ENCODE results near the gene RRBP1.

Gene RRBP1

DNA sequence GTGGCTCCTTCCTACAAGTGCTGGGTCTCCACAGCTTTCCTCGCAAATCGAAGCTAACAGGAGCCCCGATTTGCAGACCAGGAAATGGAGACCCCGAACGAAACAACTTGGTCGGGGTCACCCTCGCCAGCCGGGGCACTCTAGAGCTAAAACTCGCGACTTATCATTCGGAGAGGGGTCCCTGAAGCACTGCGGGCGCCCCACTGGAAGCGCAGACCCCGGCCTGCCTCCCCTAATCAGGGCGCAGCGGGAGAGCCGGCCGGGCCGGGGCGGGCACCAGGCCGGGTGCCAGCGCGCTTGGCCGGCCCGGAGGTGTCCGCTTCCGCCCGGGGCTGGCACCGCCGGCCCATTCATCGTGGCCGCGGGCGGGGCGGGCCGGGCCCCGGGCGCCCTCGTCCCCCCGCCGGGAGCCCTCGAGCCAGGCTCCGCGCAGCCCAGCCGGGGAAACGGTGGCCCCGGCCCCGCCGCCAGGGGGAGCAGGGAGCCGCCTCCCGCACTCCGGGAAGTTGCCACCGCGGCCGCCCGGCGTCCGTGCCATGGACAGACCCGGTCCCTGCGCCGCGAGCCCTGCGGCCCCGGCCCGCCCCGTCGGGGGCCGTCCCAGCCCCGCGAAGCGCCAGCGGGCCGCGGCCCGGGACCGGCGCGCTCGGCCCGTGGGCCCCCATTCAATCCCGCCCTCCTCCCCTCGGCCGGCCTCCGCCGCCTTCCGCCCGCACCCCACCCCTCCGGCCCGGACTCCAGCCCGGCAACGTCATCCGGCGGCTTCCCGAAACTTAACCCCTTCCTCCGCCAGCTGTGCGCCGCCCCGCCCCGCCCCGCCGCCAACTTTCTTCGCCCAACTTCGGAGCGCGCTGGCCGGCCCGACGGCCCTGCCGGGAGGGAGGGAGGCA is 961 bp downstream of the RRBP1 start:
- DNase-seq (ENCODE audit: low read depth), result peak; percentile 77

DNA sequence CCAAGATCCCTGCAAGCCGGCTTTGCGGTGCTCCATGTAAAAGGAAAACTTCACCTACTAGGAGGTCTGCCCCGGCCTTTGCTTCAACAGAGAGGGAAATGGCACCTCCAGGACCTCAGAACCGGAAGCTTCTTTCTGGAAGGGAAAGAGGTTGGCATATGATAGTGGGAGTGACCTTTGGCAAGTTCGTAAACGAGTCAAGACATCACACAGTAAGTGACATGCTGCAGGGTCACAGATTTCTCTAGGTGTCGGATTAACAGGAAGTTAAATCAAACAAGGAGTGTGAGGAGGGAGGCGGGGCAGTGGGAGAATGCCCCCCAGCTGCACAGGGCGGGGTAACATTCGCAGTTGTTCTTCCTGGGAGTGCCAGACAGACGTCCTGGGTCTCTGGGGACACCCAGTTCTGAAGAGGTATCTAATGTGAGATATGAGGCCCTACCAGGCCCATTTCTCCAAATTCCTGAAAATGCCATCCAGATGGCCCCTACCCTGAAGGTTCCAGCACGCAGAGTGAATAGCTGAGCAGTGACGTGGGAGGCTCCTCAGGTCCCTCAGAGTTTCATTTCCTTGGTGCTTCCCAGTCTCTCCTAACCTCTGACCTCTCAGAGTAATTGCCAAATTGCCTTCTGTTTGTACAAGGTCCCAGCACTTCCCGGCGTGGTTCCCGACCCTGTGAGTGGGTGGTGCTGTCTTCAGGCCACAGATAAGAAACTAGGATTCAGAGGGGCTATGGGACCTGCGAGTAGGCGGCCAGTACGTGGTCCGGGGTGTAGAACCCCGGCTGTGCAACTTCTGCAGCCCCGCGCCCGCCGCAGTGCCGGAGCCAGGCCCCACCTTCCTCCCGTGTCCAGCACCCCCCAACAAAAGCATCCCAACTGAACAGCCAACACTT is 1.9 kb downstream of the RRBP1 start:
- peak; percentile 91 for DNase-seq (ENCODE audit: low read depth)

DNA sequence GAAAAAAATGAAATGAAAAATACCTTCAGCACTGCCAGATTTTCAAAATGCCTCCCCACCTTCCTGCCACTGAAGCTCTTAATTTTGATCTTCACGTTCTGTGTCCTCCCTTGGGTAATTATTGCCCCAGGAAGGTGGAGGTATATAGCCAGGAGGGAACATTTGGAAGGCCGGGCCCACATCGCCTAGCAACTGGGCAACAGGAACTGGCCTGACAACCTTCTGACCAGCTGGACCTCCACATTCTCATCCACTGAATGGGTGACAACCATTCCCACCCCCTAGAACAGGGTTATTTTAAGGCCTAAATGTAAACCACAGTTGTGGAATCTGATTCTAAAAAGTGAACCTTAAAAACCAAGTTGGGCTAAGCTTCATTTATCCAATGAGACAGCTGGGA is 3.2 kb downstream of the RRBP1 start:
- DNase-seq (ENCODE audit: low read depth), result no peak

DNA sequence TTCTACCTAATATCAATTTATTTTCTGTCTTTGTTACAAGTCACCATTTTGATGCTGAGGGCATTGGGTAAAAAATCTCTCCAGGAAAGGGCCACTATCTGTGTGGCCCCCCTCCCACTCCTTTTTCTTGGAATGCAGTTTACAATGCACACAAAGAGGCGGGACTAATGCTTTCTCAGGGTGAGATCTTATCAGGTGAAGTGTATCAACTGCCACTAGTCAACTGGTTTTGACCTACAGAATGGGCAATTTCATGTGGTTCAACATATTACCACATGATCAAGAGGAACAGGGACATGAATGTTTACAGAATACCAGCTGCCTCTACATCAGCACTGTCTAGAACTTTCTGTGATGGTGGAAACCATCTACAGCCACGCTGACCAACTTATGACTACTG is 3.7 kb downstream of the RRBP1 start:
- DNase-seq (ENCODE audit: low read depth), result no peak

DNA sequence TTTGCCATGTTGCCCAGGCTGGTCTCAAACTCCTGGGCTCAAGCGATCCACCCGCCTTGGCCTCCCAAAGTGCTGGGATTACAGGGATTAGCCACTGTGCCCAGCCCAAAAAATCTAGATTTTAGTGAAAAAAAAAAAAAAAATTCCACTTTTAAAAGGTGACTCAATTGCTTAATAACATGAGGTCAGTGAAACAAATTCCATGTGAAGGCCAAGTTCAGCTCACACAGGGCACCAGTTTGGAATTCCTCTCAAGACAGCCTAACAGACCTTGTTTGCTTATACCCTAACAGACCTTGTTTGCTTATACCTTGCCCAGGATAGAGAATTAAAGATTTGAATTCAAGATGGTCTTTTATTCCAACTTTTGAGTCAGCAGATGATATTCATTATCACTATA is 5.1 kb downstream of the RRBP1 start:
- peak; percentile 43 for DNase-seq (ENCODE audit: low read depth)

DNA sequence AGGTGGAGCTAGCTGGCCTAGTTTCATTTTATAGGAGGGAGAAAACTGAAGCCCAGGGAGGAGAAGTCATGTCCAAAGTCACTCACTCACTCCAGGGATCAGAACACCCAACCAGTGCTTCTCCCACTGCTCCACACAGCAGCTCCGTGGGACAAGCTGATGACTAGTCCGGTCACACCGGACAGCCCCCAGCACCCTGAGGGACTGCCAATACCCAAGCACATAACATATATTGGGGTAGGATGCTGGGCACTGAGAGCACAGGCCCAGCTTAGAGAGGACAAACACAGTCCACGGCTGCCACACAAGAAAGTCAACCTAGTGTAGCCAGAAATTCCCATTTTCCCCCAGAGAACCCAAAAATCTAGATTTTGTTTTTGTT is 5.7 kb downstream of the RRBP1 start:
- DNase-seq (ENCODE audit: low read depth), result no peak

DNA sequence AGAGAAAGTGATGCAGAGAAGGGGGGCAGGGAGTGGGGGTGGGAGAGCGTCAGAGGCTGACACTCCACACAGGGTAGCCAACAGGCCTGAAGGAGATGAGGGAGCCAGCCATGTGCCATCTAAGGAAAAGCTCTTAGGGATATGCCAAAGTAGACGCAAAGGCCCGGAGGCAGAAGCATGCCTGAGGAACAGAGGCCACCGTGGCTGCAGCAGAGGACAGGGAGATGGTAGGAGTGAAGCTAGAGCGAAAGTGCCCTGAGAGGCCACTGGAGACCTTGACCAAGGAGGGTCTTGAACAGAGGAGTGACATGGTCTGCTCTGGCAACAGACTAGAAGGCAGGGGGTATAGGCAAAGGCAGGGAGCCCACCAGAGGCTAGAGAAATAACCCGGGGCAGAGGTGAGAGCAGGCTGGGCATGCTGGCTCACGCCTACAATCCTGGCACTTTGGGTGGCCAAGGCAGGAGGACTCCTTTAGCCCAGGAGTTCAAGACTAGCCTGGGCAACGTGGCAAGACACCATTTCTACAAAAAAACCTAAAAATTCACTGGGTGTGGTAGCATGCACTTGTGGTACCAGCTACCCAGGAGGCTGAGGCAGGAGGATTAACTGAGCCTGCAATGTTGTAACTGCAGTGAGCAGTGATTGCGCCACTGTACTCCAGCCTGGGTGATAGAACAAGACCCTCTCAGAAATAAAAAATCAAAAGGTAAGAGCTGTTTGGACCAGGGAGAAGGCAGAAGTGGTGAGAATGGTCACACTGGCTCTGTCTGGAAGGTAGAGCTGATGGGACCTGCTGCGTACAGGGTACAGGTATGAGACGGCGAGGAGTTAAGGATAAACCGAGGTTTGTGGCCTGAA is 6.3 kb downstream of the RRBP1 start:
- no peak for DNase-seq (ENCODE audit: low read depth)

DNA sequence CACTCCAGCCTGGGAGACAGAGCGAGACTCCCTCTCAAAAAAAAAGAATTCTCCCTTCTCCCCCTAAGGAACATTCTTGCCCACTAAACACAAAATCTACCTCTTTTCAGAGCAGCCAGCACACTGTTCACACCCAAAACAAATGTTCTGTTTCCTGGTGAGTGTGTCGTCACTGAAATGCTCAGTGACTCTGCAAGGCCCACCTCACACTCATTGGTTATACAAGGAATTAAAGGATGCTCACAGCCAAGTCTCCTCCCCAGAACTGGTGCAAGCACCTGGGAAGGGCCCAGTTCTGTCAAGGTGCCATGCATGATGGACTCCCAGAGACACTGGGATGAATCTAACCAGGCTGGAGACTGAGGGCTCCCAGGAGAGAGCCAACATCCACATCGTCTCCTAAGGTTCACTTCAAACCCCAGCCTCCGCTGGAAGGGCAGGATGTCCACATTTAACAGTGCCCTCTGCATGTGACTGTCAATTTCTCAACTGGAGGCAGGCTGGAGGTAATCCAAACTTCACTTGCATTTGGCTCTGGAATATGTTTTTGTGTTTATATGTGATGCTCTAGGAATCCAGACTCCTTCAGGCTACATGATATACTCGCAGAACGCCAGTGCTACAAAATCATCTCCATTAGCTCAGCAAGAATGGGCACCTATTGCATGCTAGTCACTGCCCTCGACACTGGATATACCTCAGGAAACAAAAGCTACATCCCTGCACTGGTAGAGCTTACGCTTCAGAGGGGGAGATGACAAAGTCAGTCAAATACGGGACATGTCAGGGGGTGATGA is 7.1 kb downstream of the RRBP1 start:
- DNase-seq (ENCODE audit: low read depth), result peak; percentile 80

DNA sequence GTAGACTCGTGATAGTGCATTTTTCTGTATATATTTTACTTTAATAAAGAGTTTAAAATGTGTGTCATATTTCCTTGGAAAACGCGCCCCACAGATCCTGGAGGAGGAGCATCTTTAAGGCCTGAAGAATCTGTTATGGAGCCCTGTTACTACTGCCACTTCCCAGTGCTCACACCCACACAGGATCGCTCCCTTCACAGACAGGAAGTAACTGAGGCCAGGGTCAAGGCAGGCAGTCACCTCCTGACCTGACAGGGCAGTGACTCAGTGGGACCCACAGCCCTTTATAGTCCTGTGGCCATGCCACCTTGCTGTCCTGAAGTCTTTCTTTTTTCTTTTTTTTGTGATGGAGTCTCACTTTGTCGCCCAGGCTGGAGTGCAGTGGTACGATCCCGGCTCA is 9.0 kb downstream of the RRBP1 start:
- no peak for DNase-seq (ENCODE audit: low read depth)

DNA sequence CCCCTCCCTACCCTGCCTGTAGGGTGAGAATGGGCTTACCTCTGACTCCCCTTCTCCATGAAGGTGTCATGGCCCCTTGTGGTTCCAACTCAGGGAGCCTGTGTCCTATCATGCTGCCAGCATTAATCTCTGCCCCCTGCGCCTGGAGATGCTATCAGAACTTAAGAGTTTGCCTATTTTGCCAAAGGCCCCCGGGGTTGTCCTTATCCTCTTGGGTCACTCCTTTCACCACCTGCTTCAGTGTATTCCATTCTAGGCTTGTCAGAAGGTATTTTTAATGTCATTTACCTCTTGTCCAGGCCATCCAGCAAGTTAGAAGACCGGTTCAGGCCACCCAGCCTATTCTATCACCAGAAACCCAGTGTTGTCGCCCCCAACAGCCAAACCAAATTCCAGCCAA is 10.5 kb downstream of the RRBP1 start:
- DNase-seq (ENCODE audit: low read depth), result no peak

DNA sequence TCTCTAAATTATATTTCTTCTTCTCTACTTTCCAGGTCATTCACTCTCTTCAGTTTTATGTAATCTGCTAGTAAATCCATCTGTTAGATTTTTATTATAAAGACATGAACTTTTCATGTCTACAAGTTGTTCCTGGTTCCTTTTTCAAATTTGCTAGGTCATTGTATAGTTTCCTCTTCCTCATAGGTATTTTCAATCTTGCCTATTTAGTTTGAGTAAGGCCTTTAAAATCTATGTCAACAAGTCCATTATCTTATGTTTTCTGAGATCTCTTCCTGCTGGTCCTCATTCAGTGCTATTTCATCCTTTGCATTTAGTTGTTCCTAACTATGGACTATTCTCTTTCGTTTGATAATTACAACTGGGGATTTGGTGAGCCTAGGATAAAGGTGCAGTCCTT is 11.0 kb downstream of the RRBP1 start:
- DNase-seq (ENCODE audit: low read depth), result no peak

DNA sequence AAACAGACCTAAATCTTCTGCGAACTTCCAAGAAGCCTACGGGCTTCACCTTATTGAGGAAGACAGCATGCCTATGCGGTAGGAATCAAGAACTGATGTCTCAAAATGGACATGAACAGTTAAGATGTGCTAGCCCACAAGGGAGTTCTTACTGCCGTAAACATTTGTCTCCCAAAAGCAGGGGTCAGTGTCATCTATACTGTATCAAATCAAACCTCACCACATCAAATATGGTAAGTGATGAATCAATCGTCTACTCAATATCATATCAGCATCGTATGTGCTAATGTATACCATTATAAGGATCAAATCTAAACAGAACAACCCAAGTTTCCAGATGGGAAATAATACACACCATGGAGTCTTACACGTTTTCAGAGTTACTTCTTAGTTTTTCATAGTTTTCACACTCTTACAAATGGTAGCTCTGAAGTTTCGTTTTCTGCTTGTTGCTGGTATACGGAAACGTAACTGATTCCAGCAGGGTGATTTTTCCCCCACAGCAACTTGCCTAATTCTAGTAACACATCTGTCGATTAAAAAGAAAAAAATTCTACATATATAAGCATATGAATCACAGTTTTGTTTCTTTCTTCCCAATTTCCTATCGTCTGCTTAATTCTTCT is 12.6 kb downstream of the RRBP1 start:
- no peak for DNase-seq (ENCODE audit: low read depth)

DNA sequence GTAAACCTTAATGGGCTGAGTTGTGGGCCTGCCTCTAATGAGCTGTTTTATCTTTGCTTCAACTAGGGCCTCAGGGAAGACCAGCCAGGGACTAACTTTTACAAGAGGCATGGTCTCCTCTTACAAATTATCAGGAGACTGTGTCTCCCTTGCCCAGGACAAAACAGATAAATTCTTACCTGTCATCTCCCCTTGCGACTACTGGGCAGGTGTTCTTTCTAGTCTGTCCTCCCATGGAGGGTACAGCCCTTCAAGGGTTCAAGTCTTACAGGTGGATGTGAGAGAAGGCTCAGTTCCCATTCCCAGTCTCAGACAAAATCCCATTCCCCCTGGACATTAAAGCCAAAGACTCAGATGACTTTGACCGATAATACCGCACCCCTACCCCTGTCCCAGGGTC is 13.6 kb downstream of the RRBP1 start:
- DNase-seq (ENCODE audit: low read depth), result no peak

DNA sequence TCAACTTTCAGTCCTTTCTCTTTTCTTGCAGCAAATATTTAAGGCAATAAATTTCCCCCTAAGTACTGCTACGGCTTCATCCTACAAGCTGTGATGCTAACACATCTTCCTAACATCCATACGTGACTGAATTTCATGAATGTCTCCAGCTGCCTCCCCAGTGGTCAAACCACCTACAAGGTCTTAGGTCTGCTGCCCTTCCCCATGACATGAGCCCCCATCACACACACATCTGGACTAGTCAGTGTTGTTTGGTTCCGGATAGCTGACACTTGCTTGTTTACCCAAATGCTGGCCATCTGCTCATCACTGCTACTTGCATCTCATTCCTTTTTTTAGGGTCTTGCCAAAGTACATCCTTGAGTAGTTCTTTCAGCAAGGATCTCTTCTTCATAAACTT is 14.6 kb downstream of the RRBP1 start:
- no peak for DNase-seq (ENCODE audit: low read depth)

DNA sequence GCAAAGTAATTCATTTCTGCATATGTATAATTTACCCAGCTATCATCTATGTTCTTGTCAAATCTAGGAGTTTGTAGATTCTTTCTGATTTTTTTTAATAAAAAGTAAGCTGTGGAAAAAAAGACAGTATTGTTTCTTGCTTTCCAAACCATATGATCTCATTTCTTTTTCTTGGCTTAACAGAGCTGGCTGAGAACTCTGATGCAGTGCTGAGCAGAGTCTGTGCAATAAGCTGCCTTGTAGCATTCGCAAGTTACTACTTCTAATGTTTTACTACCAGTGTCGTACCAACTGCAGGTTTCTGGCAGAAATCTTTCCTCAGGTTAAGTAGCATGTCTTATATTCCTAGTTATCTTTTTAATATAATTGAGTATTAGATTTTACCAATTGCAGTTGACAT is 15.6 kb downstream of the RRBP1 start:
- peak; percentile 32 for DNase-seq (ENCODE audit: low read depth)

DNA sequence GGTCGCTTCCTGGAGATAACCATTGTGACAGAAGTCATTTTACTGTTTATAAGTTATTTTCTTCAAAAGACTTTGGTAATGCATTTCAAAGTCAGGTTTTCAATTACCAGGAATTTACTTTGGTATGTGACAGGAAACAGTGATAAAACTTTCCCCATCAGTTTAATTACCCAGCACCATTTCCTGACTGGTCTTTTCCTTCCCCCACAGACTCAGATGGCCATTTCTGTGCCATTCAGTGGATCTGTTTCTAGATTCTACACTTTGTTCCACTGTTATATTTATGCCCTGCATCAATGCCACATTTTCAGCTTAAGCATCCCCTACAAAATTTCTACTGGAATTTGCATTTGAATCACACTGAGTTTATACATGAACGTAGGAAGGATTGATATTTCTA is 16.3 kb downstream of the RRBP1 start:
- DNase-seq (ENCODE audit: low read depth), result peak; percentile 49

DNA sequence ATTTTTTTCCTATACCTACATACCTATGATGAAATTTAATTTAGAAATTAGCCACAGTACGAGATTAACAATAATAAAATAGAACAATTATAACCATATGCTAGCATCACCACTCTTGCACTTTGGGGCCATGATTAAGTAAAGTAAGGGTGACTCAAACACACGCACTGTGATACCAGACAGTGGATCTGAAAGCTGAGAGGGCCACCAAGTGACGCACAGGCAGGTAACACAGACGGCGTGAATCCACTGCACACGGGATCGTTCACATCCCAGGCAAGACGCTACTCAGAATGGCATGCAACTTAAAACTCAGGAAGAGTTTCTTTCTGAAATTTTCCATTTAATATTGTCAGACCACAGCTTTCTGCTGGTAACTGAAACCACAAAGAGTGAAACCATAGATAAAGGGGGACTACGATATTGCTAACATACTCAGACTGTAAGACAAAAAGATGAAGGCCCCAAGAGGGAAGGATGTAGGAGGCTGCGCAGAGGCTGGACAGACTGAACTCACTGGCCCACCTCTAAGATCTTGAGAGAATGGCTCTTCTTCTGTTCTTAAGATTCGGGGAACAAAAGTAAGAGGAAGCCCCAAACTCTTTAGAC is 17.9 kb downstream of the RRBP1 start:
- DNase-seq (ENCODE audit: low read depth), result no peak

DNA sequence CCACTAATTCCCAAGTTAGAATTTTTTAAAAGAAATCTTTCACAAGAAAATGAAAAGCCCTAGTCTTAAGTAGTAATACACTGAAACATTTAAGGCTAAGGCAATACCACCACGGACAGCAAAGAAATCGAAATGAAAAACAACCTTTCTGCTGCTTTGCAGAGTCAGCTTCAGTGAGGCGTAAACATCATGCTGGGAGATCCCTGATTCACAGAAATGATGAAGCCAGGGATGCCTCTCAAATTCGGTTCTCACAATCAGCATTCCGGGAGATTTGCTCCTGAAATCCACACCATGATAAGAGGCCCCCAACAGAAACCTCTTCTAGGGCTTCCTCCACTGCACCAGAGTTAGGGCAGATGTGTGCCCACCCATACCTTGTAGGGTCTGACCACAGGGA is 18.6 kb downstream of the RRBP1 start:
- DNase-seq (ENCODE audit: low read depth), result no peak

DNA sequence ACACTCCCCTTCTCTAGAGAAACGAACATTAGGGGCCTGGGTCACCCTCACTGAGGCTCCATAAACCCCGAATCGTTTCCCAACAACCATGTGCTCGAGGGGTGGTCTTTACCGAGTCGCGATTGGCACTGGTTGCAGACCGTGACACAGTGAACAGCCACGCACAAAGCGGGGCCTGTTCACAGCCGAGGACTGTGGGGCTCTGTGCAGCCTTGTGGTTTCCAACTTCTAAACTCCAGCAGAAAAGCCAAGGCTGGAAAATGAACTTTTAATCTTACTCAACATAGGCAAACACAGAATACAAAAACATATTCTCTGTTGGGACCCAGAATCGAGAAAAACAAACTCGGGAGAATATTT is 19.0 kb downstream of the RRBP1 start:
- no peak for DNase-seq (ENCODE audit: low read depth)

DNA sequence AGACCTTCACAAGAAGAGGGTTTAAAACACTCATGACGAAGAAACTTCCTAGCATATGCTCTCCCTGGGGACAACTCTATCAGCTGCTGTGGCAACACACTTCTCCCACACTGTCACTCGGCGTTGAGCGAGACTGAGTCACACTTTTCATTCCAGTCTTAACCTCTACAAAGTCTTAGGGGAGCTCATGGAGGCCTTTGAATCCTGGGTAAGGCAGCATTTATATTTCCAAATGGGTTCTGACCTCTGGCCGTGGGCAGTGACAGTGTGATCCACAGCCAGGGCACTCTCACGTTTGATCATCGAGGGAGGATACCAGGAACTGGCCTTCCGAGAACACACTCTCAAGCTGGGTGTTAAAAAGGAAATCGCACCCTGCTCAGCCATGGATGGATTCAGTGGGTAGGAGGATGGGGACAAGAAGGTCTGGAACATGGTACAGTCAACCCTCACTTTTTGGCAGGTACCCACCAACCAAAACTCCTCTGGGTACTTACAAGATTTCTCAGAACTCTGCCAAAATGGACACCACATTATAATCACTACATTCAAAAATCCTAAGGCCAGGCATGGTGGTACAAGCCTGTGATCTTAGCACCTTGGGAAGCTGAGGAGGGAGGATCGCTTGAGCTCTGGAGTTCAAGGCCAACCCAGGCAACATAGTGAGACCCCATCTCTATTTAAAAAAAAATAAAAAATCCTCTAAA is 19.6 kb downstream of the RRBP1 start:
- peak; percentile 79 for DNase-seq (ENCODE audit: low read depth)

Measured in EH (cell line).